Measurements from ENCODE around the gene SUGP2. TPM values are rescaled to one million over a fixed set of nuclear protein-coding genes. Genes with fewer than 3 reads are reported as not detected.

The SUGP2 gene
- total and polyA plus RNA-seq, 9 of the 15 experiments (the other 6 are each of a cell fraction or from before 2014, with no cell fraction given) = 13.1 to 101 (median 63.1) TPM

- BruUV-seq (replicated peaks) = no TSS peak
- Histone ChIP-seq H3K4me1 (replicated peaks in 1 of 2; ENCODE audit: control insufficient read depth in 2 of 2, insufficient read depth in 2 of 2, low read length in 2 of 2) (peaks cover 38 to 78% of the 10 kb centered on the region in 2 experiments), H3K79me2 (ENCODE audit: control insufficient read depth, insufficient read depth, low read length) (peaks cover 31% of the 10 kb centered on the region), H3K4me2 (ENCODE audit: insufficient read depth, low read length) (no peak overlapping the region), H3K27me3 (ENCODE audit: control insufficient read depth in 2 of 2, insufficient read depth in 2 of 2, low read length in 2 of 2) (no peaks in the 10 kb centered on the region; a peak in 1 of 5 replicates), H3K36me3 (ENCODE audit: control insufficient read depth, insufficient read depth, low read length) (peaks cover 79% of the 10 kb centered on the region), H3K9ac (ENCODE audit: insufficient read depth in 1 of 2, low read depth in 2 of 2, low read length in 2 of 2) (peak overlapping the region in 1 of 2 experiments; percentile 18; a peak in 2 of 4 replicates), H3K9me3 (replicated peaks; ENCODE audit: control insufficient read depth, insufficient read depth, low read depth, low read length) (no peaks in the 10 kb centered on the region), H3K27ac (ENCODE audit: extremely low read depth, low read depth, low read length) (no peak overlapping the region; the same call in 2 of the 3 replicates), H3K9me1 (ENCODE audit: control insufficient read depth, insufficient read depth, low read length) (peaks cover 7% of the 10 kb centered on the region), H2AFZ (ENCODE audit: low read depth, low read length) (no peak overlapping the region), H4K20me1 (replicated peaks; ENCODE audit: control insufficient read depth, insufficient read depth, low read length) (0 out of 2 replicates have a peak, but pooled peaks cover 4% of the 10 kb centered on the region), H3K4me3 (no peak overlapping the region)
- FAIRE-seq = no peak
- ChIA-PET POLR2A (no interaction called here), CTCF (ENCODE audit: low intra/inter-chr PET ratio) (no interaction called here)
- no peak for ATAC-seq
- 0 out of 2 replicates have a peak, but pooled peaks have one; percentile 8 for TF ChIP-seq ZBTB7A (IDR thresholded peaks at IDR 0.05; ENCODE audit: borderline replicate concordance, control insufficient read depth, low read depth, low read length)
- no peak for TF ChIP-seq NFYB (IDR thresholded peaks at IDR 0.05; ENCODE audit: extremely low read depth, insufficient read length)
- in situ Hi-C loops (cut with MboI) (loop anchor here (5.0 kb wide), 1 partner anchor 80 kb away; the partner anchor contains the start of gene TMEM161A), intact Hi-C loops (cut with micrococcal nuclease) (loop anchor here (10.0 kb wide), 1 partner anchor 267 kb away; the partner anchor contains the start of genes MAU2 and SUGP1)
- WGBS (ENCODE audit: insufficient coverage, low coverage, missing lambda C conversion rate) = 88% methylated on average over 13 of the region's 13 CpGs
- no peak for DNase-seq (ENCODE audit: extremely low read depth in 1 of 4, low spot score in 3 of 4)
Measured at GRCh38 chr19:19057317-19057716, 24.0 kb upstream of the SUGP2 start.

- Histone ChIP-seq H2AFZ (ENCODE audit: low read depth, low read length) (no peak overlapping the region), H3K4me3 (no peak overlapping the region), H3K4me1 (replicated peaks in 1 of 2; ENCODE audit: control insufficient read depth in 2 of 2, insufficient read depth in 2 of 2, low read length in 2 of 2) (peaks cover 32 to 77% of the 10 kb centered on the region in 2 experiments), H3K9me1 (ENCODE audit: control insufficient read depth, insufficient read depth, low read length) (peaks cover 7% of the 10 kb centered on the region), H3K9ac (ENCODE audit: insufficient read depth in 1 of 2, low read depth in 2 of 2, low read length in 2 of 2) (peak overlapping the region in 1 of 2 experiments; percentile 70; a peak in 1 of 4 replicates), H3K9me3 (replicated peaks; ENCODE audit: control insufficient read depth, insufficient read depth, low read depth, low read length) (no peaks in the 10 kb centered on the region), H3K36me3 (ENCODE audit: control insufficient read depth, insufficient read depth, low read length) (peaks cover 79% of the 10 kb centered on the region), H3K4me2 (ENCODE audit: insufficient read depth, low read length) (no peak overlapping the region), H3K27ac (ENCODE audit: extremely low read depth, low read depth, low read length) (no peak overlapping the region), H3K27me3 (ENCODE audit: control insufficient read depth in 2 of 2, insufficient read depth in 2 of 2, low read length in 2 of 2) (no peaks in the 10 kb centered on the region), H4K20me1 (replicated peaks; ENCODE audit: control insufficient read depth, insufficient read depth, low read length) (0 out of 2 replicates have a peak, but pooled peaks cover 4% of the 10 kb centered on the region), H3K79me2 (ENCODE audit: control insufficient read depth, insufficient read depth, low read length) (peaks cover 26% of the 10 kb centered on the region)
- no TSS peak for BruUV-seq (replicated peaks)
- ChIA-PET POLR2A (interaction anchor here (0.5 kb wide), 1 partner anchor 80 kb away, joined by 3 read pairs; no protein-coding TSS in a partner anchor), CTCF (ENCODE audit: low intra/inter-chr PET ratio) (no interaction called here)
- WGBS (ENCODE audit: insufficient coverage, low coverage, missing lambda C conversion rate) = 69% methylated on average over 9 of the region's 9 CpGs
- intact Hi-C loops (cut with micrococcal nuclease) (loop anchor here (10.0 kb wide), 1 partner anchor 268 kb away; the partner anchor contains the start of genes MAU2 and SUGP1), in situ Hi-C loops (cut with MboI) (loop anchor here (5.0 kb wide), 1 partner anchor 81 kb away; the partner anchor contains the start of gene TMEM161A)
- TF ChIP-seq TFAP4 (CRISPR knock-in tag; IDR thresholded peaks at IDR 0.05; ENCODE audit: borderline replicate concordance) (0 out of 2 replicates have a peak, but pooled peaks have one; percentile 12), MTA3 (IDR thresholded peaks at IDR 0.05; ENCODE audit: borderline replicate concordance) (no peak), CTBP1 (IDR thresholded peaks at IDR 0.05; ENCODE audit: borderline replicate concordance) (no peak), RBFOX2 (IDR thresholded peaks at IDR 0.05; ENCODE audit: low read depth, low read length) (0 out of 2 replicates have a peak, but pooled peaks have one; percentile 48), HOXB6 (CRISPR knock-in tag; IDR thresholded peaks at IDR 0.05; ENCODE audit: borderline replicate concordance) (no peak), MEF2D (tag; conservative IDR thresholded peaks at IDR 0.05; ENCODE audit: low read depth) (no peak), NFIC (IDR thresholded peaks at IDR 0.05) (peak; percentile 94), NFIX (CRISPR knock-in tag; IDR thresholded peaks at IDR 0.05; ENCODE audit: low read depth) (peak; percentile 62)
- FAIRE-seq (no peak), DNase-seq (ENCODE audit: extremely low read depth in 1 of 4, low spot score in 3 of 4) (no peak), ATAC-seq (no peak)
Measured at GRCh38 chr19:19056636-19057275, 23.4 kb upstream of the SUGP2 start.

All from K562 (cell line).